Measurements from ENCODE around the gene UTF1. TPM values are rescaled to one million over a fixed set of nuclear protein-coding genes. Genes with fewer than 3 reads are reported as not detected.

Gene UTF1
- total RNA-seq, 4 donors from 2014 or later, result not detected

- 87% methylated on average over 6 of the region's 40 CpGs; no CpG with 5 or more reads in 1 of the 2 donors for WGBS, 2 donors
- H3K9me3 ChIP-seq, result no peaks in the 10 kb centered on the region
- no peak for DNase-seq
Observed at GRCh38 chr10:133196936-133197758, 32.9 kb upstream of the UTF1 start.

GRCh38 chr10:133197786-133198185, 32.2 kb upstream of the UTF1 start:
- TF ChIP-seq POLR2A (IDR thresholded peaks at IDR 0.05), result no peak
- TF ChIP-seq CTCF (IDR thresholded peaks at IDR 0.05), result no peak
- Histone ChIP-seq H3K9me3 (no peaks in the 10 kb centered on the region), H3K4me3 (no peak overlapping the region), H3K4me1 (no peaks in the 10 kb centered on the region), H3K27ac (no peak overlapping the region), H3K36me3 (no peaks in the 10 kb centered on the region), H3K27me3 (peaks cover 0 to 55% (median 0%) of the 10 kb centered on the region in 4 donors)
- DNase-seq, result no peak
- WGBS, 2 donors, result 80 to 93% methylated on average over 1 to 3 of the region's 9 CpGs
- intact Hi-C loops (cut with DNase I), result no loop called here

More at GRCh38 chr10:133196936-133197758, 32.9 kb upstream of the UTF1 start:
- Histone ChIP-seq H3K27ac (no peak overlapping the region), H3K4me1 (no peaks in the 10 kb centered on the region), H3K27me3 (peaks cover 0 to 55% (median 0%) of the 10 kb centered on the region in 4 donors), H3K36me3 (no peaks in the 10 kb centered on the region), H3K4me3 (no peak overlapping the region)
- TF ChIP-seq POLR2A (IDR thresholded peaks at IDR 0.05) (no peak), CTCF (IDR thresholded peaks at IDR 0.05) (no peak)
- intact Hi-C loops (cut with DNase I), result no loop called here

GRCh38 chr10:133198206-133198605, 31.8 kb upstream of the UTF1 start:
- DNase-seq, result no peak
- intact Hi-C loops (cut with DNase I), result no loop called here
- Histone ChIP-seq H3K4me1 (no peaks in the 10 kb centered on the region), H3K36me3 (no peaks in the 10 kb centered on the region), H3K4me3 (no peak overlapping the region), H3K27ac (no peak overlapping the region), H3K9me3 (no peaks in the 10 kb centered on the region), H3K27me3 (peaks cover 0 to 55% (median 0%) of the 10 kb centered on the region in 4 donors)
- WGBS, 2 donors, result 80 to 97% methylated on average over 1 to 6 of the region's 26 CpGs
- no peak for TF ChIP-seq POLR2A (IDR thresholded peaks at IDR 0.05)
- TF ChIP-seq CTCF (IDR thresholded peaks at IDR 0.05), result no peak

- 72 to 100% methylated on average over 1 to 2 of the region's 54 CpGs for WGBS, 2 donors
- DNase-seq, result no peak
- Histone ChIP-seq H3K36me3 (no peaks in the 10 kb centered on the region), H3K4me3 (no peak overlapping the region), H3K27me3 (peaks cover 0 to 55% (median 0%) of the 10 kb centered on the region in 4 donors), H3K27ac (no peak overlapping the region), H3K9me3 (no peaks in the 10 kb centered on the region), H3K4me1 (no peaks in the 10 kb centered on the region)
- TF ChIP-seq CTCF (IDR thresholded peaks at IDR 0.05) (no peak), POLR2A (IDR thresholded peaks at IDR 0.05) (no peak)
- intact Hi-C loops (cut with DNase I), result no loop called here
Observed at GRCh38 chr10:133198621-133199487, 31.2 kb upstream of the UTF1 start.

- TF ChIP-seq CTCF (IDR thresholded peaks at IDR 0.05) (no peak), POLR2A (IDR thresholded peaks at IDR 0.05) (no peak)
- WGBS, 2 donors, result 77 to 87% methylated on average over 3 to 4 of the region's 13 CpGs
- DNase-seq, result no peak
- H3K9me3 ChIP-seq, result no peaks in the 10 kb centered on the region
- H3K4me1 ChIP-seq, result no peaks in the 10 kb centered on the region
- H3K4me3 ChIP-seq, result no peak overlapping the region
- peaks cover 0 to 55% (median 0%) of the 10 kb centered on the region in 4 donors for H3K27me3 ChIP-seq
- intact Hi-C loops (cut with DNase I), result no loop called here
- H3K36me3 ChIP-seq, result no peaks in the 10 kb centered on the region
- no peak overlapping the region for H3K27ac ChIP-seq
Observed at GRCh38 chr10:133199488-133199885, 30.5 kb upstream of the UTF1 start.

Data from esophagus squamous epithelium (tissue), 5 donors.